Middle frontal gyrus (tissue), 1 donor: ENCODE results near the gene UNC45B.
"Not testable (repeated sequence)": the region's sequence is repeated elsewhere in the genome, so short reads cannot be mapped to it uniquely, and the experiment has no call there.

Experiments used
- DNase-seq: peaks from one replicate; pipeline ENCODE4 v3.0.0-alpha.2; 2015; ENCODE audit warnings: low spot score; ENCODE audit errors: extremely low spot score

UNC45B gene

DNA sequence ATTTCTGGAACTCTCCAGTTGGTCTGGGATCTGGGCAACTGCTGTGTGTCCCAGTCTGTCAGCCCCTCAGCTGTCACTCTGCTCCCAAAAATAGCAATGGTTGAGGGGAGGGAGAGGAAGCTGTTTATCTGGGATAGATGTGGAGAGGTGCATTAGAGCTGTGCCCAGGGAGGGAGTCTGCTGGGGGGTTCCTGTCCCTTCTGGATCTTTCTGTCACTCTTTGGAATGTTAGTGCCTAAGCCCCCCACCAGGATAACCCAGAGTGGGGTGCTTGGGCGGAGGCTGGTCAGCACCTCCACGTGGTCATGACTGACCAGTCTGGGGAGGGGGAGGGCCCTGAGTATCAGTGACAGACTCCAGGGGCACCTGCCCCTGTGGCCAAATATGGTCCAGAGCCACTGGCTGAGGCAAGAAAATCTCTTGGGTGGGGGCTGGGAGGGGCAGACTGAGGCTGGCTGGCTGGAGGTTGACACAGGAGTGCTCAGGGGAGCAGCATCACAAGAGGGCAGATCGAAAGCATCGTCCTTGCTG is at the start of gene UNC45B:
UNC45B (plus strand) TSS at position 443 of the 531 bp plus-strand sequence. CDS start 447 bp downstream, outside the sequence.
- no peak for DNase-seq

DNA sequence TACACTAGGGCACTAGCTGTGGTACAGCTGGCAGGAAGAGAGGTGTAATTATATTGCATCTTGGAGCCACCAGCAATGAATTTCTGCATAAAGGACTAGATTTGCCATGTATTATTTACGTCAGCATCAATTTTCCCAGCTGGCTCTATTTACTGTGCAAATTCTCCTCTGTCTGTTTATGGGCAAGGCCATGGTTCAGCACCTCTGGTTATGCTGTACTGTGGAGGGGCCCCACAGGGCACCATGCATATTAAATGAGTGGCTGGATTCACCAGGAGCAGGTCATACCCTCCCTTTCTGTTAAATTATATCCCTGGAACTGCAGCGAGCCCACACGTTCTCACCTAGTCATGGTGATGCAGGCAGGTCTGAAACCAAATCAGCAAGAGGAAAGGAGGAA is 47.7 kb upstream of the UNC45B start:
- DNase-seq: no peak

DNA sequence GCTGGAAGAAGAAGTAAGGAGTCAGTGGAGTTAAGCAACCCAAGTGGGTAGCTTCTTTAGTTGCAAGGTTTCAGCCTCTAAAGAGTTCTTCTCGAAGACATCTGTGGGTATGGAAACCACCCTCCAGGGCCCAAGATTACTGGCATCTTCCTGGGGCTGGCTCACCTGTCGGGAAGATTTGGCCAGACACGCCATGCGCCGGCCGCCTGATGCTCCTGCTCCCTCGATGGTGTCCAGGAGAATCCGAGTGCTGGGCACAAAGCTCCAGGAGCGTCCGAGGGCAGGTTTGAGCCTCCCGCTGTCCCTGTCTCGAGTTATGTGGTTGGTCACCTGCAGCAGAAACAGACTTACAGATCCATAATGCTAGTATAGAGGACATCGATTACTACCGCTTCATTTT is 46.6 kb upstream of the UNC45B start:
- no peak for DNase-seq

- DNase-seq: no peak
Observed at GRCh38 chr17:35101725-35102124, 45.9 kb upstream of the UNC45B start.

GRCh38 chr17:35103271-35103670 is 44.3 kb upstream of the UNC45B start:
- DNase-seq: no peak

GRCh38 chr17:35104844-35105450 is 42.7 kb upstream of the UNC45B start:
- DNase-seq: no peak

GRCh38 chr17:35110791-35111190 is 36.8 kb upstream of the UNC45B start:
- DNase-seq: not testable (repeated sequence)

DNA sequence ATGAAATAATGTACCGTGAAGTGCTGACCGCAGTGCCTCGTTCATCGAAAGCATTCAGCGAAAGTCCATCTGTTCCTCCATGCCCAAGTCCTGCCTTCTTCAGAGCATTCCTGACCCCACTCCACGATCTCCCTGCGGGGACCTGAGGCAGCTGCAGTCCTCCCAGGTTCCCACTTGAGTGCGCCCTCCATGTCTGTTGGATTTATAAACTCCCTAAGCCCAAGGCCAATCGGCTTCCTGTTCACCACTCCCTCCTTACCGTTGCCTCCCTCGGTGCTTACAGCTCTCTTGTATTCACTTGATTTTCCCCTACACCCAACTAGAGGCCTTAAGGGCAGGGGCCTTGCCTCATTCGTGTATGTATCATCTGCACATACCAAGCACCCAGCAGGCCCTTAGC is 30.8 kb upstream of the UNC45B start:
- DNase-seq: no peak

DNA sequence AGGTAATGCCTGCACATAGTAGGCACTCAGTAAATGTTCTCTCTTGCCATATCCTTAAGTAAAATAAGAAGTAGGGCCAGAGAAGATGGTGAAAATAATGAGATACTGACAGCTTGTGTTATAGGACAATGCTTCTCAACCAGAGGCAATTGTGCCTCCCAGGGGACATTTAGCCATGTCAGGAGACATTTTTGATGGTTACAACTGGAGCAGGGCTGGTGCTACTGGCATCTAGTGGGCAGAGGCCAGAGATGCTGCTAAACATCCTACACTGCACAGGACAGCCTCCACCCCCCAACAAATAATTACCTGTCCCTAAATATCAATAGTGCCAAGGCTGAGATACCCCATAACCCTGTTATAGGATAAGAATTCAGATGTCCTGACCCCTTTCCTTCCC is 29.6 kb upstream of the UNC45B start:
- DNase-seq: no peak

DNA sequence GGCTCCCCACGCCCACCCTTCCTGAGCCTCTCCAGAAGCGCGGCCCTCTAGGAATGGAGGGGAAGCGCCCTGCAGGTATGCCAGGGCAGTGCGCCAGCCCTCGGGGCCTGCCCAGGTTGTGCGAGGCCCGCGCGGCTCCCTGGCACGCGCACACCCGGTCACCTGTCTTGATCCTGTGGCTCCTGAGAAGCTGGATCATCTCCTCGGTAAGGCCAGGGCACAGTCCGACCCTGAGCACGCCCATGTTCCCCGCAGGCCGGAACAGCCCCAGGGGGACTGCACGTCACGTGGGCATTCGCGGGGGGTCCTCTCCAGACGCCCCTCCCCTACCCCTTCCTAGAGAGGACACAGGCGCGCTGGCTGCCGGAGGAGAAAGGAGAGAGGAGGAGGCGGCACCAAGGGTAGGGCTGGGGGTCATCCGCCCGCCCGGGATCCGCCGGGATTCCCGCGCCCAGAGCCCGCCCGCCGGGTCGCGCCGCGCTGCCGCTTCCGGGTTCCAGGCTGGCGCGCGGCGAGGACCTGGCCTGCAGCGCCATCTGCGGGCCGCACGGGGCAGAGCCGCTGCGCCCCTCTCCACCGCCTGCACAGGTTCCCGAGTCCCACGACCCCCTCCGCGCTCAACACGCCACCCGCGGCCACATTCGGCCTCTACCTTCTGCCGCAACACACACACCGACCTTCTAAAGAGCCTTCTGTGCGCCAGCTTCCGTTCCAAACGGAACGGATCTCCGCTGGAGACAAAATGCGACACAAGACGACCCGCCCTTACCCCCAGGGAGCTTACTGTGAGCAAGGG is 28.0 kb upstream of the UNC45B start, which contains the start of gene RAD51D:
RAD51D (minus strand) TSS at position 491 of the 796 bp plus-strand sequence; CDS start at position 244, 247 bp downstream.
- peak; percentile 59 for DNase-seq

DNA sequence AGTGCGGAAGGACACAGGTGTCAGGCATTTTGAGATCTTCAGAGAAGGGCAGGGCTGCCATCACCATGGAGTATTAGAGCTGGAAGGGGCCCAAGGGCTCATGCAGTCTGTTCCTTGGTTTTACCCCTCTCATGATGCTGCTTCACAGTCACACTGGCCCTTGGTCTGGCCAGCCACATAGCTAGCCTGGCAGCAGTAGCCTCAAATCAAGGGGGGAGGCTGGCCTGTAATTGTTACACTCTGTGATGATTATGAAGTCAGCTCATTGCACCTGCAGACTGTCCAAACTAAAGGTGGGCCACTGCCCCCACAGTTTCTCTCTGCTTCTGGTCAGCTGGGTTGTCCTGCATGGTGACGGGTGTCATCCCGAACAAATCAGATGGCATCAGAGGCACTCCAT is 26.3 kb upstream of the UNC45B start, which contains the start of gene FNDC8:
FNDC8 (plus strand) TSS at position 301 of the 400 bp plus-strand sequence; CDS start at position 380, 79 bp downstream.
- DNase-seq: no peak

DNA sequence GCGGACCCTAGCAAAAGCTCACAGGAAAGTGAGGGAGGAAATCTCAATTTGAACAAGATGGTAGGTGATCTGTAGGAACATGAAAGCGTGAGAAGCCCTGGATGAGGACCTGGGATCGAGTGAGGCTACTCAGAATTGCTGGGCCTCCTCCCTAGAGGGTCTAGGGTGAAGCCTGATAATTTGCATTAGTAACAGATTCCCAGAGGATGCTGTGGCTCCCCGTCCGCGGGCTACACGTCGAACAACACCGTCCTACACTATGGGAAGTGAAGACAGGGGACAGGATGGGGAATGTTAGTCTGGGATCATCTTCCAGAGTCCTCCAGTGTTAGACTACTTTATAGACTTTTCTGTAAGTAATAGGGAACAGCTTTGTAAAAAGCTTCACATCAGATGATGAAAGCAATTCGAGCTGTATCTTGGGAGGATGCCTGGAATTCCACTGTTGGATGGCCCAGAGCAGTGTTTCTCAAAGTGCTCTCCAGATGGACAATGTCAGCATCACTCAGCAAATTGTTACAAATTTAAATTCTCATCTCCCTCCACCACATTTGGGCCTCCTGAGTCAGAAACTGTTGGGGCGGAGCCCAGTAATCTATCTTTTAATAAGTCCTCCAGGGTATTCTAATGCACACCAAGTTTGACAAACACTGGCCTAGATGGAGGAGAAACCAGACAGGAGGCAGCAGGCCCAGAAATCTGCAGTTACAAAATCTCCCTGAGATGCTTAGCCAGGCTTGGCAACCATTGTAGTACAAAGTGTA is 19.7 kb upstream of the UNC45B start:
- no peak for DNase-seq

DNA sequence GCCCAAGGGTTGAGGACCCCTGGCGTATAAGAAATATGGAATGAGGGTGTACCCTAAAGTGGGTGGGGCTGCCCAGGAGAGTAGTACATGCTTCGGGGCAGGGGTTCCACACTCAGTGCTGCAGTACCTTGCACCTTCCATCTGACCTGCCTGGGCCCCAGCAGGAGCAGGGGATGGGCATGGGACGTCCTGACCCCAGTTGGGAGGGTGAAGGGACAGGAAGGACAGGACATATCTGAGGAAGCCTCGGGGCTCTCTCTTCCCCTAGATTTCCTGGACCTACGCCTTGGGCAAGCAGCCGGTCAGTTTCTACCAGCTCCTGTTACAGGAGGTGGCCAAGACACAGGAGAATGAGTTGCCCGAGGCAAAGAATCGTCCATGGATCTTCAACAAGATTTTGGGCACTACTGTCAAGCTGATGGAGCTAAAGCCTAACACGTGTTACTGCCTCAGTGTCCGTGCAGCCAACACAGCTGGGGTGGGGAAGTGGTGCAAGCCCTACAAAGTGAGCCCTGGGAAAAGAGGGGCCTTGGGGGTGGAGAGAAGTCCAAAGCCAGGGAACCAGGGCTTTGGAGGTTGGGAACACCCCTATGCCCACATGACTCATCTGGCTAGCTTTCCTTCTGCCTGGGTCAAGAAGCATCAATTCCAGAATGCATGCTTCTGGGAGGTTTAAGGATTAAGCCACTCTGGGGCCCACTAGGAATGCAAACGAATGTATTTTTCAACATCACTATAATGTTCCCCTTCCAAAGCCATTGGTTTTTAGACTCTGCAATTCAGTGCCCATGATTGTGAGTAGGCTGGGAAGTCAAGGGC is 18.3 kb upstream of the UNC45B start:
- DNase-seq: no peak

- DNase-seq: no peak
Observed at GRCh38 chr17:35129973-35130351, 17.7 kb upstream of the UNC45B start.

DNA sequence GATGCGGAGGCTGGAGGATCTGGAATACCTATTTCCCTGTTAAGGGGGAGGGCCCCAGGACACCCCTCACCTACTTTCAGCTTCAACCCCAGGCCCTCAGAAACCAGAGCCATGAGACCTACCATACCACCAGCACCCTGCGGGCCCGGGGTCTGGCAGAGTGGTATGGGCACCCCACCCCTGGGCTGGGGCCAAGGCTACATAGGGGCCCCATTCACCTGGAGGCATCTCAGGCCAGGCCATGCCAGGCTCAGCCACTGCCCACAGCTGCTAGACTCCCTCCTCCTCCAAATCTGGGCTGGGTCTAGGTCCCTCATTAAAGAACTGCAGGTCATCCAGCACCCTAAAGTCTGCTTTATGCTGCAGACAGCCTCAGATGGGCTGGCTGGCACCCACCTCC is 17.2 kb upstream of the UNC45B start:
- DNase-seq: no peak

- DNase-seq: no peak
Observed at GRCh38 chr17:35132099-35132498, 15.5 kb upstream of the UNC45B start.

DNA sequence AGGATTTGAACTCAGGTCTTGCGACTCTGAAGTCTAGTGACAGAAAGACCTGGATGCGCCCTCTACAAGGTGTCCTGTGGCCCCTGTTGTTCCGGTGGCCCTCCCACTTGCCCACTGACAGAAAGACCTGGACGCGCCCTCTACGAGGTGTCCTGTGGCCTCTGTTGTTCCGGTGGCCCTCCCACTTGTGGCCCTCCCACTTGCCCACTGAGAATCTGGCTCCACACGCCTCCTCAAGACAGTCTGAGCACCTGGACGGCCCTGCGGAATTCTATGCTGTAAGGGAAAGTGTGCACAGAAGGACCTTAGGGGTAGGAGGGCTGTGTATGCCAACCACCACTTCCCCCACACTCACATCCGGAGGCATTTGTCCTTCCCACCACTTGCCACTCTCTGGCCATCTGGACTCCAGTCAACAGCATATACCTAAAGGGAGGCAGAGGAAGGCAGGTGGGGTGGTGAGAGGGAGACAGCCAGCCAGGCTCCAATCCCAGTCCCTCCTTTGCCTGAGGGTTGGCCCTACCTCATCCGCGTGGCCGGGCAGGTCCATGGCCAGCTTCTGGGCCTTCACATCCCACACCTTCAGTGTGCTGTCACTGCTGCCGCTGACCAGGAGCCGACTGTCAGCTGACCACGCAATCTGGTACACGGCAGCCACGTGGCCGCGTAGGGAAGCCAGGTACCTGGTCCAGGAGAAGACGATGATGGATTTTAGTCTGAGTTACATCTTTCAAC is 14.6 kb upstream of the UNC45B start:
- no peak for DNase-seq

- no peak for DNase-seq
Observed at GRCh38 chr17:35135322-35135721, 12.3 kb upstream of the UNC45B start.

GRCh38 chr17:35138218-35138617 is 9.4 kb upstream of the UNC45B start:
- no peak for DNase-seq
